Measurements from ENCODE around the gene KIF3A.

Gene KIF3A

GRCh38 chr5:132668706-132669454, 68.5 kb downstream of the KIF3A start:
- Histone ChIP-seq H2AFZ (ENCODE audit: low read length) (no peak overlapping the region), H3K4me3 (ENCODE audit: low read length in 2 of 2) (no peak overlapping the region), H2BK5ac (ENCODE audit: low read length) (no peak overlapping the region), H4K8ac (ENCODE audit: low read depth, low read length) (no peak overlapping the region), H3K27me3 (ENCODE audit: control insufficient read depth in 3 of 3, insufficient read depth in 3 of 3, low read depth in 1 of 3, low read length in 3 of 3) (peaks cover 0 to 27% (median 0%) of the 10 kb centered on the region in 3 experiments), H3K23ac (ENCODE audit: low read depth, low read length, poor library complexity) (no peak overlapping the region), H3K9me3 (replicated peaks in 1 of 2; ENCODE audit: control insufficient read depth in 2 of 2, insufficient read depth in 1 of 2, low read depth in 1 of 2, low read length in 2 of 2) (no peaks in the 10 kb centered on the region), H3K27ac (replicated peaks; ENCODE audit: low read length) (no peak overlapping the region), H2BK12ac (ENCODE audit: low read length) (no peak overlapping the region), H3K36me3 (replicated peaks in 1 of 2; ENCODE audit: control insufficient read depth in 2 of 2, insufficient read depth in 2 of 2, low read length in 2 of 2) (no peaks in the 10 kb centered on the region), H3K79me1 (ENCODE audit: low read depth, low read length) (no peaks in the 10 kb centered on the region), H2BK120ac (ENCODE audit: low read depth, low read length) (no peak overlapping the region), H4K91ac (ENCODE audit: low read depth, low read length, poor library complexity) (no peak overlapping the region), H3K4ac (ENCODE audit: low read length) (no peak overlapping the region), H2BK15ac (ENCODE audit: low read length) (no peak overlapping the region), H3K9ac (ENCODE audit: low read depth, low read length, poor library complexity) (no peak overlapping the region), H3K4me2 (ENCODE audit: insufficient read depth, low read length, poor library complexity, severe bottlenecking) (no peak overlapping the region), H3K18ac (ENCODE audit: low read length) (no peak overlapping the region), H3K4me1 (ENCODE audit: control insufficient read depth in 2 of 2, insufficient read depth in 1 of 2, low read depth in 1 of 2, low read length in 2 of 2) (peaks cover 2 to 6% of the 10 kb centered on the region in 2 donors), H2AK5ac (ENCODE audit: low read depth, low read length) (no peak overlapping the region), H3K14ac (ENCODE audit: low read length) (peak overlapping the region; percentile 42)
- DNase-seq (ENCODE audit: low spot score), result no peak
- no CpG with 5 or more reads among the region's 14 CpGs for WGBS, 2 donors (ENCODE audit: extremely low coverage in 2 of 2, insufficient read length in 2 of 2, insufficient replicate concordance in 1 of 2)

- H4K8ac ChIP-seq (ENCODE audit: low read depth, low read length), result no peak overlapping the region
Observed at GRCh38 chr5:132667761-132668705, 69.3 kb downstream of the KIF3A start.

GRCh38 chr5:132667309-132667708, 70.0 kb downstream of the KIF3A start:
- no peak overlapping the region for H3K27ac ChIP-seq (replicated peaks; ENCODE audit: low read length)
- no peak overlapping the region for H2AFZ ChIP-seq (ENCODE audit: low read length)
- no peak overlapping the region for H3K4ac ChIP-seq (ENCODE audit: low read length)
- peak overlapping the region; percentile 42 for H3K14ac ChIP-seq (ENCODE audit: low read length)
- H3K4me1 ChIP-seq (ENCODE audit: control insufficient read depth in 2 of 2, insufficient read depth in 1 of 2, low read depth in 1 of 2, low read length in 2 of 2), result peaks cover 7 to 15% of the 10 kb centered on the region in 2 donors
- no peaks in the 10 kb centered on the region for H3K9me3 ChIP-seq (replicated peaks in 1 of 2; ENCODE audit: control insufficient read depth in 2 of 2, insufficient read depth in 1 of 2, low read depth in 1 of 2, low read length in 2 of 2)
- H3K79me1 ChIP-seq (ENCODE audit: low read depth, low read length), result no peaks in the 10 kb centered on the region
- H3K36me3 ChIP-seq (replicated peaks in 1 of 2; ENCODE audit: control insufficient read depth in 2 of 2, insufficient read depth in 2 of 2, low read length in 2 of 2), result no peaks in the 10 kb centered on the region
- no peak overlapping the region for H4K91ac ChIP-seq (ENCODE audit: low read depth, low read length, poor library complexity)
- no peak overlapping the region for H2BK15ac ChIP-seq (ENCODE audit: low read length)
- no peak overlapping the region for H3K9ac ChIP-seq (ENCODE audit: low read depth, low read length, poor library complexity)
- no CpG with 5 or more reads among the region's 10 CpGs for WGBS, 2 donors (ENCODE audit: extremely low coverage in 2 of 2, insufficient read length in 2 of 2, insufficient replicate concordance in 1 of 2)
- H4K8ac ChIP-seq (ENCODE audit: low read depth, low read length), result no peak overlapping the region
- peak overlapping the region; percentile 9 for H3K23ac ChIP-seq (ENCODE audit: low read depth, low read length, poor library complexity)
- H3K4me2 ChIP-seq (ENCODE audit: insufficient read depth, low read length, poor library complexity, severe bottlenecking), result no peak overlapping the region
- no peak overlapping the region for H3K4me3 ChIP-seq (ENCODE audit: low read length in 2 of 2)
- no peak overlapping the region for H3K18ac ChIP-seq (ENCODE audit: low read length)
- H2AK5ac ChIP-seq (ENCODE audit: low read depth, low read length), result no peak overlapping the region
- H3K27me3 ChIP-seq (ENCODE audit: control insufficient read depth in 3 of 3, insufficient read depth in 3 of 3, low read depth in 1 of 3, low read length in 3 of 3), result peaks cover 0 to 27% (median 0%) of the 10 kb centered on the region in 3 experiments
- no peak overlapping the region for H2BK5ac ChIP-seq (ENCODE audit: low read length)
- H2BK120ac ChIP-seq (ENCODE audit: low read depth, low read length), result no peak overlapping the region
- DNase-seq (ENCODE audit: low spot score), result no peak
- no peak overlapping the region for H2BK12ac ChIP-seq (ENCODE audit: low read length)

More at GRCh38 chr5:132667761-132668705, 69.3 kb downstream of the KIF3A start:
- Histone ChIP-seq H2BK5ac (ENCODE audit: low read length) (no peak overlapping the region), H2AK5ac (ENCODE audit: low read depth, low read length) (no peak overlapping the region), H3K4me3 (ENCODE audit: low read length in 2 of 2) (no peak overlapping the region), H3K4me2 (ENCODE audit: insufficient read depth, low read length, poor library complexity, severe bottlenecking) (no peak overlapping the region), H3K79me1 (ENCODE audit: low read depth, low read length) (no peaks in the 10 kb centered on the region), H3K14ac (ENCODE audit: low read length) (no peak overlapping the region), H3K4me1 (ENCODE audit: control insufficient read depth in 2 of 2, insufficient read depth in 1 of 2, low read depth in 1 of 2, low read length in 2 of 2) (peaks cover 7 to 14% of the 10 kb centered on the region in 2 donors), H2BK12ac (ENCODE audit: low read length) (no peak overlapping the region), H2BK120ac (ENCODE audit: low read depth, low read length) (no peak overlapping the region), H3K27me3 (ENCODE audit: control insufficient read depth in 3 of 3, insufficient read depth in 3 of 3, low read depth in 1 of 3, low read length in 3 of 3) (peaks cover 0 to 21% (median 0%) of the 10 kb centered on the region in 3 experiments), H3K23ac (ENCODE audit: low read depth, low read length, poor library complexity) (no peak overlapping the region), H2AFZ (ENCODE audit: low read length) (peak overlapping the region; percentile 6), H3K36me3 (replicated peaks in 1 of 2; ENCODE audit: control insufficient read depth in 2 of 2, insufficient read depth in 2 of 2, low read length in 2 of 2) (no peaks in the 10 kb centered on the region), H3K9me3 (replicated peaks in 1 of 2; ENCODE audit: control insufficient read depth in 2 of 2, insufficient read depth in 1 of 2, low read depth in 1 of 2, low read length in 2 of 2) (no peaks in the 10 kb centered on the region), H3K27ac (replicated peaks; ENCODE audit: low read length) (no peak overlapping the region), H3K4ac (ENCODE audit: low read length) (no peak overlapping the region), H2BK15ac (ENCODE audit: low read length) (no peak overlapping the region), H3K18ac (ENCODE audit: low read length) (peak overlapping the region; percentile 49), H4K91ac (ENCODE audit: low read depth, low read length, poor library complexity) (no peak overlapping the region), H3K9ac (ENCODE audit: low read depth, low read length, poor library complexity) (no peak overlapping the region)
- whole genome bisulfite sequencing, 2 donors (ENCODE audit: extremely low coverage in 2 of 2, insufficient read length in 2 of 2, insufficient replicate concordance in 1 of 2), result no CpG with 5 or more reads among the region's 22 CpGs
- no peak for DNase-seq (ENCODE audit: low spot score)

Measured in neuronal stem cell (in vitro differentiated cells).